ENCODE results near the gene ACE2. TPM values are rescaled to one million over a fixed set of nuclear protein-coding genes. Genes with fewer than 3 reads are reported as not detected.

The ACE2 gene
- total and polyA plus RNA-seq, 2 donors (not counting 1 experiment from before 2014, with no cell fraction given), result not detected

GRCh38 chrX:15567267-15567666 lies 33.5 kb downstream of the ACE2 start:
- Histone ChIP-seq H3K36me3 (replicated peaks in 1 of 2; ENCODE audit: control extremely low read depth in 1 of 2, control insufficient read depth in 1 of 2, extremely low read depth in 1 of 2, insufficient read depth in 2 of 2, low read length in 1 of 2) (no peaks in the 10 kb centered on the region), H3K79me2 (ENCODE audit: control insufficient read depth, insufficient read depth, low read length) (no peaks in the 10 kb centered on the region), H3K4me1 (ENCODE audit: control insufficient read depth in 2 of 2, insufficient read depth in 2 of 2, low read length in 2 of 2) (no peaks in the 10 kb centered on the region), H3K27ac (ENCODE audit: low read length in 2 of 2) (no peak overlapping the region), H3K4me2 (replicated peaks; ENCODE audit: low read depth, low read length, poor library complexity, severe bottlenecking) (no peak overlapping the region), H3K9ac (ENCODE audit: low read length) (no peak overlapping the region), H2AFZ (ENCODE audit: insufficient read depth, low read depth, low read length, poor library complexity, severe bottlenecking) (no peak overlapping the region), H3K27me3 (replicated peaks in 1 of 4; ENCODE audit: control extremely low read depth in 1 of 4, control insufficient read depth in 3 of 4, insufficient read depth in 4 of 4, low read length in 3 of 4) (peaks cover 0 to 6% (median 0%) of the 10 kb centered on the region in 4 experiments), H3K4me3 (ENCODE audit: control extremely low read depth in 1 of 5, extremely low read depth in 1 of 5, insufficient read depth in 1 of 5, low read depth in 2 of 5, low read length in 4 of 5) (no peak overlapping the region), H4K20me1 (ENCODE audit: control insufficient read depth, insufficient read depth, low read length, poor library complexity, severe bottlenecking) (no peaks in the 10 kb centered on the region), H3K9me3 (ENCODE audit: control extremely low read depth in 1 of 3, control insufficient read depth in 2 of 3, insufficient read depth in 1 of 3, low read length in 2 of 3) (no peaks in the 10 kb centered on the region)
- DNase-seq (no peak), ATAC-seq (ENCODE audit: low read depth) (no peak)
- TF ChIP-seq EZH2 (IDR thresholded peaks at IDR 0.05; ENCODE audit: borderline replicate concordance, insufficient read depth, low read depth, low read length, poor library complexity, severe bottlenecking) (no peak), CTCF (IDR thresholded peaks at IDR 0.05) (no peak)
- Mint-ChIP-seq H3K4me3 (no peak overlapping the region), H3K27ac (no peak overlapping the region), H3K27me3 (peaks cover 10% of the 10 kb centered on the region), H3K4me1 (no peaks in the 10 kb centered on the region), H3K9me3 (ENCODE audit: insufficient read depth) (no peaks in the 10 kb centered on the region)
- intact Hi-C loops (cut with micrococcal nuclease), result no loop called here
- ChIA-PET POLR2A (no interaction called here), CTCF (no interaction called here)
- no CpG with 5 or more reads among the region's 1 CpG for WGBS (ENCODE audit: insufficient coverage)

GRCh38 chrX:15566244-15566643 lies 34.5 kb downstream of the ACE2 start:
- H3K27me3 ChIP-seq (replicated peaks in 1 of 4; ENCODE audit: control extremely low read depth in 1 of 4, control insufficient read depth in 3 of 4, insufficient read depth in 4 of 4, low read length in 3 of 4), result peaks cover 0 to 6% (median 0%) of the 10 kb centered on the region in 4 experiments
- H3K4me1 ChIP-seq (ENCODE audit: control insufficient read depth in 2 of 2, insufficient read depth in 2 of 2, low read length in 2 of 2), result no peaks in the 10 kb centered on the region
- intact Hi-C loops (cut with micrococcal nuclease), result no loop called here
- no peak overlapping the region for H2AFZ ChIP-seq (ENCODE audit: insufficient read depth, low read depth, low read length, poor library complexity, severe bottlenecking)
- Mint-ChIP-seq H3K27ac (no peak overlapping the region), H3K9me3 (ENCODE audit: insufficient read depth) (no peaks in the 10 kb centered on the region), H3K27me3 (peaks cover 10% of the 10 kb centered on the region), H3K4me3 (no peak overlapping the region), H3K4me1 (no peaks in the 10 kb centered on the region)
- H3K9ac ChIP-seq (ENCODE audit: low read length), result no peak overlapping the region
- H3K4me2 ChIP-seq (replicated peaks; ENCODE audit: low read depth, low read length, poor library complexity, severe bottlenecking), result no peak overlapping the region
- no peaks in the 10 kb centered on the region for H3K9me3 ChIP-seq (ENCODE audit: control extremely low read depth in 1 of 3, control insufficient read depth in 2 of 3, insufficient read depth in 1 of 3, low read length in 2 of 3)
- no CpG with 5 or more reads among the region's 1 CpG for WGBS (ENCODE audit: insufficient coverage)
- ChIA-PET CTCF (no interaction called here), POLR2A (no interaction called here)
- H3K27ac ChIP-seq (ENCODE audit: low read length in 2 of 2), result no peak overlapping the region
- no peaks in the 10 kb centered on the region for H3K36me3 ChIP-seq (replicated peaks in 1 of 2; ENCODE audit: control extremely low read depth in 1 of 2, control insufficient read depth in 1 of 2, extremely low read depth in 1 of 2, insufficient read depth in 2 of 2, low read length in 1 of 2)
- ATAC-seq (ENCODE audit: low read depth), result no peak
- H4K20me1 ChIP-seq (ENCODE audit: control insufficient read depth, insufficient read depth, low read length, poor library complexity, severe bottlenecking), result no peaks in the 10 kb centered on the region
- no peaks in the 10 kb centered on the region for H3K79me2 ChIP-seq (ENCODE audit: control insufficient read depth, insufficient read depth, low read length)
- DNase-seq, result no peak
- TF ChIP-seq EZH2 (IDR thresholded peaks at IDR 0.05; ENCODE audit: borderline replicate concordance, insufficient read depth, low read depth, low read length, poor library complexity, severe bottlenecking) (no peak), CTCF (IDR thresholded peaks at IDR 0.05) (no peak)
- no peak overlapping the region for H3K4me3 ChIP-seq (ENCODE audit: control extremely low read depth in 1 of 5, extremely low read depth in 1 of 5, insufficient read depth in 1 of 5, low read depth in 2 of 5, low read length in 4 of 5)

Measured in B cell (primary cell).